Measurements from ENCODE around the gene ZNF600.
"Not testable (repeated sequence)": the region's sequence is repeated elsewhere in the genome, so short reads cannot be mapped to it uniquely, and the experiment has no call there.

ZNF600 gene

GRCh38 chr19:52786464-52787354 lies at the start of gene ZNF600:
ZNF600 (minus strand) TSS chr19:52786791; CDS start chr19:52778888, 7,903 bp downstream.
- peak; percentile 9 for DNase-seq

GRCh38 chr19:52834289-52834688 lies 47.7 kb upstream of the ZNF600 start:
- not testable (repeated sequence) for DNase-seq

- DNase-seq = not testable (repeated sequence)
Observed at GRCh38 chr19:52833541-52833940, 47.0 kb upstream of the ZNF600 start.

GRCh38 chr19:52829866-52830265 lies 43.3 kb upstream of the ZNF600 start:
- not testable (repeated sequence) for DNase-seq

- no peak for DNase-seq
Observed at GRCh38 chr19:52825765-52826164, 39.2 kb upstream of the ZNF600 start.

GRCh38 chr19:52823676-52824075 lies 37.1 kb upstream of the ZNF600 start:
- no peak for DNase-seq

- DNase-seq = peak; percentile 35
Observed at GRCh38 chr19:52821204-52821960, 34.8 kb upstream of the ZNF600 start, which contains the start of gene ZNF28. ZNF28 (minus strand) TSS chr19:52821633; CDS start chr19:52817958, 3,675 bp downstream.

GRCh38 chr19:52820472-52821203 lies 34.0 kb upstream of the ZNF600 start:
- DNase-seq = peak; percentile 0

- DNase-seq = no peak
Observed at GRCh38 chr19:52809801-52810200, 23.2 kb upstream of the ZNF600 start.

- not testable (repeated sequence) for DNase-seq
Observed at GRCh38 chr19:52799950-52800640, 13.5 kb upstream of the ZNF600 start.

- no peak for DNase-seq
Observed at GRCh38 chr19:52789440-52789839, 2.8 kb upstream of the ZNF600 start.

- no peak for DNase-seq
Observed at GRCh38 chr19:52786078-52786463, 520 bp downstream of the ZNF600 start.

GRCh38 chr19:52785506-52785905 lies 1.1 kb downstream of the ZNF600 start:
- DNase-seq = no peak

- DNase-seq = not testable (repeated sequence)
Observed at GRCh38 chr19:52782864-52783263, 3.7 kb downstream of the ZNF600 start.

- DNase-seq = no peak
Observed at GRCh38 chr19:52778811-52779210, 7.8 kb downstream of the ZNF600 start.

- DNase-seq = not testable (repeated sequence)
Observed at GRCh38 chr19:52756447-52756846, 30.1 kb downstream of the ZNF600 start.

- no peak for DNase-seq
Observed at GRCh38 chr19:52749780-52750179, 36.8 kb downstream of the ZNF600 start.

- DNase-seq = no peak
Observed at GRCh38 chr19:52748336-52748950, 38.1 kb downstream of the ZNF600 start.

- peak; percentile 27 for DNase-seq
Observed at GRCh38 chr19:52745919-52746318, 40.7 kb downstream of the ZNF600 start.

GRCh38 chr19:52743091-52743490 lies 43.5 kb downstream of the ZNF600 start:
- DNase-seq = no peak

- DNase-seq = no peak
Observed at GRCh38 chr19:52742516-52742915, 44.1 kb downstream of the ZNF600 start.

- DNase-seq = no peak
Observed at GRCh38 chr19:52741951-52742485, 44.6 kb downstream of the ZNF600 start.

Measured in NCI-H1092 treated with DMSO at 0.1 percent for 48 hours (cell line).